K562 (cell line): ENCODE measurements around the gene CEP41. TPM values are rescaled to one million over a fixed set of nuclear protein-coding genes. Genes with fewer than 3 reads are reported as not detected.

Source experiments
- ATAC-seq: fragments of 200-7000 bp; cut with Tn5 transposase; 3 replicates; pipeline ENCODE4 v1.9.1; 2020; ENCODE audit warnings: moderate library complexity
- BruUV-seq: library from RNA; stranded (reverse); fragments of 400-500 nt; replicated peaks from 2 replicates; lab custom pipeline; 2021; lab: Mats Ljungman, UMichigan
- CTCF ChIA-PET: fragments of 300-600 bp; formaldehyde crosslinking; extraction: SDS; loops from one replicate; lab custom pipeline; 2021; ENCODE audit warnings: low intra/inter-chr PET ratio; lab: Yijun Ruan, JAX
- POLR2A ChIA-PET: fragments of 300-600, 350-650 bp; sonication (Branson Sonifier 250); formaldehyde crosslinking; extraction: SDS; loops from one replicate; lab custom pipeline; 2021; ENCODE audit warnings: antibody characterized with exemption, inconsistent platforms; lab: Yijun Ruan, JAX
- DNase-seq, 4 experiments: peaks; one replicate each; pipeline versions ENCODE4 v3.0.0 to v3.0.0-alpha.2; 2011 to 2018; ENCODE audit warnings: low spot score in 3 of 4, mixed read lengths in 3 of 4; ENCODE audit errors: extremely low read depth in 1 of 4
- FAIRE-seq: peaks from 2 replicates; lab custom pipeline; 2011; peaks lifted over from hg19 to GRCh38; lab: Jason Lieb, UNC
- H2AFZ ChIP-seq: 2 replicates; pipeline ENCODE4 v1.6.0; 2011; ENCODE audit warnings: low read depth, low read length, control low read depth, inconsistent platforms
- H3K27ac ChIP-seq: fragments of 200-600 bp; 3 replicates; pipeline ENCODE4 v1.8.0; 2011; ENCODE audit warnings: low read depth, mild to moderate bottlenecking, control low read depth, inconsistent platforms, low read length, moderate library complexity, mixed read lengths; ENCODE audit errors: extremely low read depth
- H3K27me3 ChIP-seq, 2 experiments: fragments of 300-600 bp in 1 of 2; 2 replicates in 1 of 2; 3 replicates in 1 of 2; pipeline versions ENCODE4 v1.6.0 to v1.8.0; 2011; ENCODE audit warnings: inconsistent platforms in 2 of 2, low read length in 2 of 2, mild to moderate bottlenecking in 1 of 2, mixed read lengths in 1 of 2, moderate library complexity in 1 of 2; ENCODE audit not compliant: control insufficient read depth in 2 of 2, insufficient read depth in 2 of 2
- H3K36me3 ChIP-seq: fragments of 300-600 bp; 3 replicates; pipeline ENCODE4 v1.8.0; 2011; ENCODE audit warnings: mild to moderate bottlenecking, low read length, inconsistent platforms; ENCODE audit not compliant: control insufficient read depth, insufficient read depth
- H3K4me1 ChIP-seq, 2 experiments: fragments of 200-600 bp in 1 of 2; replicated peaks in 1 of 2; 2 replicates in 1 of 2; 3 replicates in 1 of 2; pipeline versions ENCODE4 v1.5.1 to v1.8.0; 2011; ENCODE audit warnings: inconsistent platforms in 2 of 2, low read length in 2 of 2, mild to moderate bottlenecking in 1 of 2, mixed read lengths in 1 of 2, moderate library complexity in 1 of 2; ENCODE audit not compliant: control insufficient read depth in 2 of 2, insufficient read depth in 2 of 2
- H3K4me2 ChIP-seq: 2 replicates; pipeline ENCODE4 v1.6.1; 2011; ENCODE audit warnings: low read length, control low read depth, inconsistent platforms, mixed read lengths; ENCODE audit not compliant: insufficient read depth
- H3K4me3 ChIP-seq: fragments of 200-600 bp; sonication (generic), shearing (Covaris generic); 2 replicates; pipeline ENCODE4 v1.5.1; 2016; ENCODE audit warnings: control low read depth, inconsistent platforms
- H3K79me2 ChIP-seq: fragments of 200-600 bp; 3 replicates; pipeline ENCODE4 v1.8.0; 2011; ENCODE audit warnings: low read length, inconsistent platforms; ENCODE audit not compliant: control insufficient read depth, insufficient read depth
- H3K9ac ChIP-seq, 2 experiments: 2 replicates each; pipeline versions ENCODE4 v1.6.0 to v1.6.1; 2011; ENCODE audit warnings: low read depth in 2 of 2, low read length in 2 of 2, control low read depth in 1 of 2, inconsistent platforms in 1 of 2, mild to moderate bottlenecking in 1 of 2, mixed read lengths in 1 of 2; ENCODE audit not compliant: insufficient read depth in 1 of 2
- H3K9me1 ChIP-seq: one replicate; pipeline ENCODE4 v1.6.0; 2011; ENCODE audit warnings: inconsistent platforms, mild to moderate bottlenecking, low read length, moderate library complexity; ENCODE audit not compliant: control insufficient read depth, insufficient read depth
- H3K9me3 ChIP-seq: replicated peaks from 2 replicates; pipeline ENCODE4 v1.5.1; 2011; ENCODE audit warnings: low read depth, low read length, inconsistent platforms; ENCODE audit not compliant: control insufficient read depth, insufficient read depth
- H4K20me1 ChIP-seq: replicated peaks from 2 replicates; pipeline ENCODE4 v1.6.1; 2011; ENCODE audit warnings: low read length, inconsistent platforms, mixed read lengths; ENCODE audit not compliant: control insufficient read depth, insufficient read depth
- BRCA1 ChIP-seq, 2 experiments: fragments of 450-650 bp in 1 of 2; sonication (generic) in 1 of 2; formaldehyde crosslinking in 1 of 2; IDR thresholded peaks; 2 replicates each; pipeline versions ENCODE4 v1.5.0 to v1.6.1; 2017 to 2020; ENCODE audit warnings: mild to moderate bottlenecking in 1 of 2, missing genetic modification reagents in 1 of 2
- JUND ChIP-seq, 2 experiments: IDR thresholded peaks; 2 replicates in 1 of 2; 3 replicates in 1 of 2; pipeline ENCODE4 v1.6.1; 2011; ENCODE audit warnings: borderline replicate concordance in 2 of 2, low read depth in 2 of 2, low read length in 2 of 2, improper control_type of control experiment in 1 of 2, missing biosample characterization in 1 of 2, missing genetic modification characterization in 1 of 2, missing genetic modification reagents in 1 of 2
- NCOA1 ChIP-seq: fragments of 450-650 bp; IDR thresholded peaks from 2 replicates; pipeline ENCODE4 v1.6.1; 2016; ENCODE audit warnings: low read depth
- PRMT5 ChIP-seq: sonication (generic); formaldehyde crosslinking; IDR thresholded peaks from 2 replicates; pipeline ENCODE4 v1.5.0; 2020; ENCODE audit warnings: missing genetic modification reagents
- RBBP5 ChIP-seq: fragments of 200-600 bp; sonication (generic); IDR thresholded peaks from 2 replicates; pipeline ENCODE4 v1.6.1; 2012; ENCODE audit warnings: borderline replicate concordance, mild to moderate bottlenecking, low read length, control low read depth, inconsistent platforms; ENCODE audit not compliant: insufficient read depth, poor library complexity, severe bottlenecking
- RBM17 ChIP-seq: fragments of 200-400 bp; formaldehyde crosslinking; IDR thresholded peaks from 2 replicates; pipeline ENCODE4 v1.6.1; 2017; ENCODE audit warnings: low read depth, mild to moderate bottlenecking, low read length, borderline replicate concordance
- XRCC3 ChIP-seq: fragments of 450-650 bp; IDR thresholded peaks from 2 replicates; pipeline ENCODE4 v1.6.1; 2017; ENCODE audit warnings: mild to moderate bottlenecking, moderate library complexity
- YY1 ChIP-seq, 3 experiments: IDR thresholded peaks; 2 replicates each; pipeline ENCODE4 v1.6.1; 2011; ENCODE audit warnings: low read length in 2 of 3, mild to moderate bottlenecking in 2 of 3, moderate library complexity in 2 of 3, borderline replicate concordance in 1 of 3, control low read depth in 1 of 3, low read depth in 1 of 3; ENCODE audit not compliant: insufficient read depth in 3 of 3, insufficient replicate concordance in 2 of 3, control insufficient read depth in 1 of 3, insufficient read length in 1 of 3; ENCODE audit errors: extremely low read depth in 1 of 3
- ZNF217 ChIP-seq: sonication (generic); formaldehyde crosslinking; IDR thresholded peaks from 2 replicates; pipeline ENCODE4 v1.8.0; 2022; ENCODE audit warnings: mild to moderate bottlenecking, missing genetic modification reagents
- ZNF324 ChIP-seq: fragments of 250-450 bp; sonication (Bioruptor Pico); IDR thresholded peaks from 2 replicates; pipeline ENCODE4 v1.4.0; 2020; ENCODE audit warnings: mild to moderate bottlenecking
- ZNF695 ChIP-seq: fragments of 450-650 bp; formaldehyde crosslinking; IDR thresholded peaks from 2 replicates; pipeline ENCODE4 v1.4.0; 2020; ENCODE audit warnings: mild to moderate bottlenecking, moderate library complexity
- ZNF780A ChIP-seq: fragments of 250-450 bp; sonication (Bioruptor Pico); IDR thresholded peaks from 2 replicates; pipeline ENCODE4 v1.5.0; 2021; ENCODE audit warnings: mild to moderate bottlenecking
- WGBS: fragments of 100-300 bp; shearing (Covaris generic); methylation state at CpG from one replicate; pipeline ENCODE4 v1.1.6; 2016; ENCODE audit warnings: low coverage, mixed read lengths; ENCODE audit not compliant: insufficient coverage; ENCODE audit errors: missing lambda C conversion rate; 5-methylcytosine and 5-hydroxymethylcytosine counted together
- in situ Hi-C: fragments of 300-500 bp; cut with MboI; formaldehyde crosslinking; loops from 4 replicates; pipeline ENCODE4 v1.15.0; 2018; ENCODE audit warnings: inconsistent platforms, mixed read lengths
- intact Hi-C: fragments of 100-400 bp; cut with micrococcal nuclease; formaldehyde crosslinking; loops from 2 replicates; pipeline ENCODE4 v1.14.2; 2022
- polyA plus RNA-seq, 8 experiments: library from polyadenylated mRNA; depleted of rRNA in 4 of 8; stranded (reverse) in 5 of 8; unstranded in 3 of 8; fragments of >200 nt; fragmentation: Nextera tagmentation in 2 of 8; fragmentation: Illumina TruSeq in 1 of 8; extraction: Ambion mirVana in 2 of 8; extraction: Trizol in 1 of 8; gene quantifications; 2 replicates each; pipeline versions ENCODE4 v1.2.1 to v1.2.3, GENCODE V29; 2011 to 2014; ENCODE audit warnings: inconsistent platforms in 1 of 8, missing spikeins in 1 of 8
- total RNA-seq, 7 experiments: library from RNA; depleted of rRNA in 6 of 7; stranded (reverse); fragments of >200 nt in 6 of 7; fragmentation: Illumina TruSeq in 2 of 7; extraction: Trizol in 2 of 7; gene quantifications; 2 replicates each; pipeline versions ENCODE4 v1.2.1 to v1.2.3, GENCODE V29; 2011 to 2021; ENCODE audit warnings: low replicate concordance in 1 of 7
- TF ChIP-seq, protein P1 (sequence below): fragments of 450-650 bp; formaldehyde crosslinking; IDR thresholded peaks from 2 replicates; pipeline ENCODE4 v1.4.0; 2020; ENCODE audit warnings: mild to moderate bottlenecking, moderate library complexity

The CEP41 gene
- total and polyA plus RNA-seq, 9 of the 15 experiments (the other 6 are each of a cell fraction or from before 2014, with no cell fraction given), result 1.5 to 15.5 (median 6.4) TPM

DNA sequence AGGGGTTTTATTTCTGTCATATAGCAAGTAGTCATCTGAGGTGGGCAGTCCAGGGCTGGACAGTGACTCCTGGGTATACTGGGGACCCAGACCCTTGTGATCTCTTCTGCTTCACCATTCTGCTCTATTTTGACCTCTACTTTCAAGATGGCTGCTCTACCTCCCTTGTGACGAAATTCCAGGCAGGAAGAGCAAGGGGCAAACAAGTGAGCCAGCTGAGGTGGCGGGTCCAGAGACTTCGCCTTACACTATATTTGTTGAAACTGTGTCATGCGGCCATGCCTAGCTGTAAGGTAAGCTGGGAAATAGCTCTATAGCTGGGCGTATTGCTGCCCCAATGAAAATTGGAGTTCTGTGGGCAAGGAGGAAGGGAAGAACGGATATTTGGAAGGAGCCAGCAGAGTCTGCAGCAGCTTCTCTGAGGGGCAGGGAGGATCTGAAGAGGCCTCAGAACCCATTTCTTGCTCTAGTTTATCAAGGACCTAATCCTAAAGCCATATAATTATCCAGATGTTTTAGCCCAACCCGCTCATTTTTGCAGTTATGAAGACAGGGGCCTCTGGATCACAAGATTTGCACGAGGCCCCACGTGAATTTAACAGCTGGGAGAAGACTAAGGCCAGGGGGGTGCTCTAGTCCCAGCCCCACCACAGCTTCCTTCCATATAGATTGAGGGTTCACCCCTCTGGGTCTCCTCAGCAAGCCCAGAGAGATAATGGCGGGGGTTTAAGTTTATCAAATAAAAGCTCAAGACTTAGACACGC is 68.2 kb downstream of the CEP41 start:
- BruUV-seq, result no TSS peak
- Histone ChIP-seq H2AFZ (peak overlapping the region; percentile 84), H3K4me1 (peaks cover 9 to 11% of the 10 kb centered on the region in 2 experiments), H3K4me2 (no peak overlapping the region), H3K4me3 (no peak overlapping the region), H4K20me1 (no peaks in the 10 kb centered on the region), H3K9me1 (no peaks in the 10 kb centered on the region), H3K36me3 (no peaks in the 10 kb centered on the region), H3K9ac (no peak overlapping the region), H3K27ac (no peak overlapping the region), H3K27me3 (peaks cover 0 to 4% of the 10 kb centered on the region in 2 experiments; a peak in 1 of 5 replicates), H3K79me2 (no peaks in the 10 kb centered on the region), H3K9me3 (0 out of 2 replicates have a peak, but pooled peaks cover 3% of the 10 kb centered on the region)
- POLR2A ChIA-PET, result interaction anchor here (0.5 to 1.6 kb wide), 2 partner anchors 8 to 122 kb away, joined by 3 to 4 read pairs; partner anchors contain the start of gene CPA1
- intact Hi-C loops, result no loop called here
- ATAC-seq (no peak), DNase-seq (no peak), FAIRE-seq (no peak)
- in situ Hi-C loops, result no loop called here
- 47% methylated on average over 11 of the region's 11 CpGs for WGBS
- CTCF ChIA-PET, result no interaction called here
- TF ChIP-seq BRCA1 (IDR thresholded peaks at IDR 0.05), result no peak
- no peak for TF ChIP-seq BRCA1 (CRISPR knock-in tag; IDR thresholded peaks at IDR 0.05)
- 0 out of 2 replicates have a peak, but pooled peaks have one; percentile 26 for TF ChIP-seq ZNF695 (CRISPR knock-in tag)
- TF ChIP-seq XRCC3, result no peak
- TF ChIP-seq ZNF324 (CRISPR knock-in tag), result no peak
- peak in 1 of 3 experiments; percentile 61 for TF ChIP-seq YY1 (IDR thresholded peaks at IDR 0.05; ENCODE audit: borderline replicate concordance in 1 of 3, control insufficient read depth in 1 of 3, extremely low read depth in 1 of 3, insufficient read depth in 3 of 3, insufficient read length in 1 of 3, insufficient replicate concordance in 2 of 3, low read depth in 1 of 3, low read length in 2 of 3)
- TF ChIP-seq ZNF217 (CRISPR knock-in tag), result no peak
- no peak for TF ChIP-seq NCOA1
- no peak for TF ChIP-seq PRMT5
- TF ChIP-seq RBBP5, result no peak
- TF ChIP-seq RBM17, result no peak
- TF ChIP-seq, protein P1, sequence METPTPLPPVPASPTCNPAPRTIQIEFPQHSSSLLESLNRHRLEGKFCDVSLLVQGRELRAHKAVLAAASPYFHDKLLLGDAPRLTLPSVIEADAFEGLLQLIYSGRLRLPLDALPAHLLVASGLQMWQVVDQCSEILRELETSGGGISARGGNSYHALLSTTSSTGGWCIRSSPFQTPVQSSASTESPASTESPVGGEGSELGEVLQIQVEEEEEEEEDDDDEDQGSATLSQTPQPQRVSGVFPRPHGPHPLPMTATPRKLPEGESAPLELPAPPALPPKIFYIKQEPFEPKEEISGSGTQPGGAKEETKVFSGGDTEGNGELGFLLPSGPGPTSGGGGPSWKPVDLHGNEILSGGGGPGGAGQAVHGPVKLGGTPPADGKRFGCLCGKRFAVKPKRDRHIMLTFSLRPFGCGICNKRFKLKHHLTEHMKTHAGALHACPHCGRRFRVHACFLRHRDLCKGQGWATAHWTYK (CRISPR knock-in tag), result no peak
- TF ChIP-seq ZNF780A (CRISPR knock-in tag), result no peak
- TF ChIP-seq JUND (IDR thresholded peaks at IDR 0.05; ENCODE audit: borderline replicate concordance, low read depth, low read length), result no peak
- TF ChIP-seq JUND (tag; IDR thresholded peaks at IDR 0.05; ENCODE audit: borderline replicate concordance, low read depth, low read length), result no peak
